HG03095 (cell line): ENCODE results near the gene RYR3.
"Not testable (repeated sequence)": the region's sequence is repeated elsewhere in the genome, so short reads cannot be mapped to it uniquely, and the experiment has no call there.

Experiments
- ATAC-seq: cut with Tn5 transposase; IDR thresholded peaks from one replicate; pipeline ENCODE4 v1.9.1; 2021; ENCODE audit warnings: moderate library complexity; ENCODE audit not compliant: unreplicated experiment

RYR3 gene

DNA sequence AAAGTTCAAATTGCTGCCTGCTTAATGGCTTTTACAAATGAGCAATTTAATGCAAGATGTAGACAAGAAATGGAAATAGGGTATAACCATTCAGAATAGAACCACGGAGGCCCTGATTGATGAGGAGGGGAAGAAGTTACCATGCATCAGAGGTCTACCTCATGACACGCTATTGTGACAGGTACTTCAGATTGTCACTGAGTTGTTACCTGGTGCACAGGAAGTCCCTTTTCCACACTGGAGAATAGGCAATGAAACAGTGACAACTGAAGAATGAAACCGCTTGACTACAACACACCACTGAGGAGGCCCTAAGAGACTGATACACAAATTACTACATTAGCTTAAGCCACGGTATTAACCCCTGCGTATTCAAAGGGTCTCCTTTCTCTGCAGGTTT lies 251.2 kb downstream of the RYR3 start:
- ATAC-seq = no peak

DNA sequence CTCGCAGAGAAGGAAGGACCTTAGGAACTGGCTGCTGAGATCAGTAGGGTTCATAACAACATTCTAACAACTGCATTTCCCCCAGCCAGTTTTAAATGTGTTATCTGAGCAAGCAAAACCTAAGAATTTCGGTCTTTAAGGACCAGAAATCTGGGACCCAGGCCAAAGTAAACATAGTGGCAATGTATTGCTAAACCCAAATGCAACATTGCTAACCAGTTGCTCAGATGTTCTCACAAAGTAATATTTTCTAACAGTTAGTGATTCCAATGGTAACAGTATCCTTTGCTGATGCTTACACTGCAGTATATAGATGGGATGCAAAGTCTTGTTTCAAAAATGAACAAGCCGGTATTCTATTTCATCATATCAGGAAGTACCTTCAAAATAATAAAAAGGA lies 254.3 kb downstream of the RYR3 start:
- ATAC-seq = no peak

DNA sequence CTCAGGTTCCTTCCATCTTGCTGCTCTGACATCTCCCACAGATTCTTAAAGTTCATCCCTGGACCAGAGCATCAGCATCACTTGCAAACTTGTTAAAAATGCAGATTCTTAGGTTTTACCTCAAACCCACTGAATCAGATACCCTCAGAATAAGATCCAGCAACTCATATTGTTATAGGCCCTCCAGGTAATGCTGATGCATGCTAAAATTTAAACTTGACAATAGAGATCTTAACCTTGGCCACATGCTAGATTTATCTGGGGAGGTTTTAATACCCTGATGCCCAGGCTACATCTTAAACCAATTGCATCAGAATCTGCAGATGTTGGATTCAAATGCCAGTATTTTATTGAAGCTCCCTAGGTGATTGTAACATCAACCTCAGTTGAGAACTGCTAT lies 256.9 kb downstream of the RYR3 start:
- ATAC-seq = no peak

GRCh38 chr15:33569036-33569435 lies 258.3 kb downstream of the RYR3 start:
- ATAC-seq = no peak

- ATAC-seq = not testable (repeated sequence)
Observed at GRCh38 chr15:33577911-33578310, 267.1 kb downstream of the RYR3 start.

- no peak for ATAC-seq
Observed at GRCh38 chr15:33580526-33580925, 269.8 kb downstream of the RYR3 start.

GRCh38 chr15:33581032-33581431 lies 270.3 kb downstream of the RYR3 start:
- ATAC-seq = no peak

- no peak for ATAC-seq
Observed at GRCh38 chr15:33584797-33585196, 274.0 kb downstream of the RYR3 start.

- no peak for ATAC-seq
Observed at GRCh38 chr15:33586786-33587697, 276.3 kb downstream of the RYR3 start.

- no peak for ATAC-seq
Observed at GRCh38 chr15:33587773-33588172, 277.0 kb downstream of the RYR3 start.

- no peak for ATAC-seq
Observed at GRCh38 chr15:33592864-33593263, 282.1 kb downstream of the RYR3 start.

DNA sequence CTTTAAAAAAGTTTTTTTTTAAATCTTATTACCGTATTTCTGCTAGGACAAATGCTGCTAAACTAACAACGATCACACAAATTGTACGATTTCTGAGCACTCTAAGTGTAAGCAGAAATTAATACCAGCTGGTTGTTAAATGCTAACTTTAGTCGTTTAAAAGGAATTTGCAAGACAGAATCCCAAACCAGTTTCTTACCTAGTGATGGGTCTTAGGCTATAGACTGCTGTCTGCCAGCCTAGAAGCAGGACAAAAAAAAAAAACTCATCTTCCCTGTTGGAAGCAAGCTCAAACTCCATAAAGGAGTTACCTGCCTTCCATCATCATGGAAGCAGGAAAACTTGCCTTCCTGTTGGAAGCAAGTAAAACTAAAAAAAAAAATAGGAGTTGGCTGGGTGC lies 287.6 kb downstream of the RYR3 start:
- not testable (repeated sequence) for ATAC-seq

DNA sequence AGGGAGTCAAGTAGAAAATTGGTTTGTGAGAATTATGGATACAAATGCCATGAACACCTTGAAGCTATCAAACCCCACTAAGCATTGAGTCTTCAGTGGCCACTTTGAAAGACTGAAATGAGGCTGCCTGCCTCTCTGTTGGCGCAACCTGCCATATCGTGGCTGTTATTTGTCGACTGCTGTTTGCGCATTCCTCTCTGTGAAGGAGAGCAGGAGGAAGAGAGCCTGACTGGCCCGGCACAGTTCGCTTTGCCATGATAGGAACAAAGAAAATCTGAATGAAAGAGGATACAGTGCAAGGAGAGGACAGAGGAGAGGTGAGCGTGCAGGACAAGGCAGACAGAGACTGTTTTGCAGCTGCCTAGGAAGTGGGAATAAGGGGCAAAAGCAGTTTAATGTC lies 289.4 kb downstream of the RYR3 start:
- no peak for ATAC-seq

DNA sequence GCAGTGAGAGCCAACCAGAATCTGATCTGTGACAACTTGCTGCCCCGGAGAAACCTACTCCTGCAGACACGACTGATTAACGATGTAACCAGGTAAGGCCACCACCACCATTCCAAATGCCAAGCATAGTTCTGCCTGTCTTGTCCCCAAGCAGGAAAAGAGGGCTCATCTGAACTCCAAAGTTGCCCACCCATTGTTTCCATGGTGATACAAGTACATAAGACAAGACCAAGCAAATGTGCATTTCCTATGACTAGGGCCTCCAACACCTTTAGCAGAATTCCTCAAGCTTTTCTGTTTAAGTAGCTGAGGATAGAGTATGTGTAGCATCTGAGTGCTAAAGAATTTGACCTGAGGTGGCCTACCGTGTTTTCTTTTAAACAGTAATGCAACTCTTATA lies 290.7 kb downstream of the RYR3 start:
- ATAC-seq = no peak

DNA sequence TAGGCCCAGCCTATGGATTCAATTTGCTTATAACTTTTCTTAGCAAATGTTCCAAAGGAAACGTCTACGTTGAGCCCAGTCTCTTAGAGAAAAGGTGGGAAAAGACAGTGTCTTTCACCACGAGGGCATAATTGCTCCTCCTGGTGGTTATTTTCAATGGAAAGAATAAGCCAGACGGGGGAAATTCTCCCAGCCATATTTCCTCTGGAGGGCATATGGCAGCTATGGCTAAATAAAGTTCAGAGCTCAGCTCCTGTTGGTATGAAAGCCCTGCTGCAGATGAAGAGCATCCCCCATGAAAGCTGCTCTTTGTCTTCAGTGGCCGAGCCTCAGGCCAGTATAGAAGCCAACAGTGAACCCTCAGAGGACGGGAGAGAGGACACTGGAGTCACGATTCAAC lies 297.9 kb downstream of the RYR3 start:
- ATAC-seq = no peak

DNA sequence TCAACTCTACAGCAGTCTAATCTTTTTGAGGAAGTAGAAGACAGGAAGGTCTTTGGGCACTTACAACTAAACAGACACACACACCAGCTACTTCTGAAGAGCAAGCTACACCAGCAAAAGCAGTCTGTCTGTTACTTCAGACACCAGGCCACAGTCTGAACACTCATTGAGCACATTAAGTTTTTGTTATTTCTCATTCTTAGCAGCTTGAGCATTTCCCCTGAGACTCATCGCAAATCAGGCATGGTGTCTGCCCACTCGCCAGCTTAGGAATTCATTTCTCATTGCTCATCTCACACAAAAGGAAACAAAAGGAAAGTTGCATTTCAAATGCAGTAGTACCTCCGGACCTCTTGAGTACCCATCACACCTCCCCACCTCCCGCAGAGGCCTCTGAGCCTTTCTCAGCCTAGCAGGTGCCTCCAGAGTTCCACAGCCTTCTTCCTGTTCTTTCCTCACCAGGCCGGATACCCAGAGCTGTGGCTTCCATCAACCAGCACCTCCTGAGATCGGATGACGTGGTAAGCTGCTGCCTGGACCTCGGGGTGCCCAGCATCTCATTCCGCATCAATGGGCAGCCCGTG lies 302.0 kb downstream of the RYR3 start:
- no peak for ATAC-seq

DNA sequence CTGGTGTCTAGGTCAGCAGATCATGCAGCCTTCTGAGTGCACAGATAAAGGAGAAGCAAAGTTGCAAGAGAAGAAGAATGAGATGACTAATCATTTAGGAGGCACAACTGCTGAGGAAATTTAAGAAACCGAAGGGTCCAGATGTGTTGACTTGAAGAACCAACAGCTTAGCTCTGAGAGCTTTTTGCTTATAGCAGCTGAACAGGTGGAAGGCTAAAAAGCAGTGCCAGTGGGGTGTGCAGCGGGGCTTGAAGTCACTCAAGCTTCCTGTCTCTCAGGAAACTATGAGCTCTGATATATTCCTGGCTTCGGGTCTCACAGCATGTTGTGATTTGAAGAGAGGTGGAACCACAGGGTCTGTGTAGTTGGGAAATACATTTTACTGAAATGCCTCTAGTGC lies 305.7 kb downstream of the RYR3 start:
- no peak for ATAC-seq

DNA sequence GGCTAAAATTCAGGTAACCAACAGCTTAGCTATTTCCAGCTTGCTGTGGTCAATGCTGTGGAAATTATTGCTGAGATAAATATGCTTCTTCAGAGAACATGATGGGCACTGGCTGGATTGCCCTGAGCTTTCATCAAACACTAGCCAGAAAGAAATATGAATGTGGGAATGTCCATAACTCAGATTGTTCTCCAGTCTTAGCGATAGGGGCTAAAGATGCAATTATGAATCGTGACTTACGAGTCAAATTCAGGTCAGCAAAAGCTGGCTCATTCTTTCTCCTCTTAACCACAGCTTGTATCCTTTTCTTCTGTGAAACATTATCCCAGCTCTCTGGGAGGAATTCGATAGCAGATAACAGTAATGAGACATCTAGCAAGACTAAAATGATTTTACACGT lies 307.6 kb downstream of the RYR3 start:
- no peak for ATAC-seq

- no peak for ATAC-seq
Observed at GRCh38 chr15:33621141-33621540, 310.4 kb downstream of the RYR3 start.

DNA sequence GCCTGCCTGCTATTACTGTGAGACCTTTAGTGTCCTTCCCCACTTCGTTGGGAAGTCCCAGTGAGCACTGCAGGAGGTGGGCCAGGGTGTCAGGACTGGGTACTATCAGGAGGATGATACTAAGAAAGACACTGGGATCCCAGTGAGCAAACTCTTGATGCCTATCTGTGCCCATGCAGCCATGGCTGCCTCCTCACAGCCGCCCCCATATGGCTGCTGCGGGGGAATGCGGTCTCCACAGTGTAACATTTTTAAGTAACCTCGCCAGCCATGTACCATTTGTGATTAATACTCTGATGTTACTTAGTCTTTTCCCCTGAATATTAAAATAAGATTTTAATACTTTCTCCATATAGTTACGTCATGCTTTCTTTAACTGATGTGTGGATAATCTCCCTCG lies 312.2 kb downstream of the RYR3 start:
- ATAC-seq = no peak

- no peak for ATAC-seq
Observed at GRCh38 chr15:33624439-33624838, 313.7 kb downstream of the RYR3 start.

DNA sequence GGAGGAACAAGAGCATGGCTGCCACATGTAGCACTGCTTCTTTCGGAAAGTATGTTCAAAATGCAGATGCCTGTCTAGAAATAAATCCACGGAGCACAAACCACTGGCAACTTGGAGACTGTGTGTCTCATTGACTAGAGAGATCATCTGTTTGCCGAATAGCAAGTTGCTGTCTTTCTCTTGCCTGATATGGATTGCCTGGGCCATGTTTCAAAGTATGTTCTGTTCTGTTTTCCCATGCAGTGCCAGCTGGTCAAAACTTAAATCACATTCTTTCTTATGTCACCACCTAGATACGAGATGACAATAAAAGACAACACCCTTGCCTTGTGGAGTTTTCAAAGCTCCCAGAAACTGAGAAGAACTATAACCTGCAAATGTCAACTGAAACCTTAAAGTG lies 318.9 kb downstream of the RYR3 start:
- no peak for ATAC-seq

- ATAC-seq = no peak
Observed at GRCh38 chr15:33636234-33636633, 325.5 kb downstream of the RYR3 start.
